Retinal pigment epithelial cell (primary cell): Measurements from ENCODE around the gene ZNF750.

Experiments used
- DNase-seq: peaks from one replicate; pipeline ENCODE4 v3.0.0-alpha.2; 2010; ENCODE audit warnings: low read depth
- H3K4me3 ChIP-seq: 2 replicates; pipeline ENCODE4 v1.5.1; 2011; ENCODE audit warnings: mild to moderate bottlenecking, low read length, control low read depth, moderate library complexity
- TF ChIP-seq, protein P1 (sequence below): conservative IDR thresholded peaks from 2 replicates; pipeline ENCODE4 v1.5.1; 2011; ENCODE audit warnings: low read depth, low read length, control low read depth, inconsistent platforms

ZNF750 gene

DNA sequence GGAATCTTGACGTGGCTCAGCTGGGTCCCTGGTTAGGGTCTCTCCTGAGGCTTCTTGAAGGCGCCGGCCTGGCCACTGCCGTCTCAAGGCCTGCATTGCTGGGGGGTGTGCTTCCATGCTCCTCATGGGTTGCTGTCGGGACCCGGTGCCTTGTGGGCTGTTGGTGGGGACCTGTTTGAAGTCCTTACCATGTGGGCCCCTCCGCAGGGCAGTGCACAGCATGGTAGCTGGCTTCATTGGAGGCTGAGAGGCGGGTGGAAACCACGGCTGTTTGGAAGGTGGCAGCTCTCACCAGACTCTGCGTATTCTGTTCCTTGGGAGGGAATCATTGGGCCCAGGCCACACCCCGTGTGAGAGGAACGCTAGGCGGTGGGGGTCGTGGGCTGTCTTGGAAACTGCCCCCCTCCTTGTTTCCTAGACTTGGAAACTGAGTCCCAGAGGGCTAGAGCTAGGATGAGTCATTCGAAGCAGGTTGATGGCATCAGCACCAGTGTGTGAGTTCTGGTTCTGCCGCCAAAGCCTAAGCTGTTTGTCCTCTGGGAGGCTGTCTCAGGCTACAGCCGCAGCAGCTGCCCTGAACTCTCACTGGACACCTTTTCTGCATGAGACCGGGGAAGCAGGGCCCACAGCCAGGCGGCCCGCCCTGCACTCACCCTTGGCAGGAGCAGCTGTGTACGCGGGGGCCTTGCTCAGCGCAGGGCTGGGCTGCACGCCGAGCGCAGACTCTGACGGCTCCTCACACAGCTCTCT is 35.2 kb downstream of the ZNF750 start:
- DNase-seq = no peak
- TF ChIP-seq, protein P1, sequence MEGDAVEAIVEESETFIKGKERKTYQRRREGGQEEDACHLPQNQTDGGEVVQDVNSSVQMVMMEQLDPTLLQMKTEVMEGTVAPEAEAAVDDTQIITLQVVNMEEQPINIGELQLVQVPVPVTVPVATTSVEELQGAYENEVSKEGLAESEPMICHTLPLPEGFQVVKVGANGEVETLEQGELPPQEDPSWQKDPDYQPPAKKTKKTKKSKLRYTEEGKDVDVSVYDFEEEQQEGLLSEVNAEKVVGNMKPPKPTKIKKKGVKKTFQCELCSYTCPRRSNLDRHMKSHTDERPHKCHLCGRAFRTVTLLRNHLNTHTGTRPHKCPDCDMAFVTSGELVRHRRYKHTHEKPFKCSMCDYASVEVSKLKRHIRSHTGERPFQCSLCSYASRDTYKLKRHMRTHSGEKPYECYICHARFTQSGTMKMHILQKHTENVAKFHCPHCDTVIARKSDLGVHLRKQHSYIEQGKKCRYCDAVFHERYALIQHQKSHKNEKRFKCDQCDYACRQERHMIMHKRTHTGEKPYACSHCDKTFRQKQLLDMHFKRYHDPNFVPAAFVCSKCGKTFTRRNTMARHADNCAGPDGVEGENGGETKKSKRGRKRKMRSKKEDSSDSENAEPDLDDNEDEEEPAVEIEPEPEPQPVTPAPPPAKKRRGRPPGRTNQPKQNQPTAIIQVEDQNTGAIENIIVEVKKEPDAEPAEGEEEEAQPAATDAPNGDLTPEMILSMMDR = no peak
- H3K4me3 ChIP-seq = no peak overlapping the region

DNA sequence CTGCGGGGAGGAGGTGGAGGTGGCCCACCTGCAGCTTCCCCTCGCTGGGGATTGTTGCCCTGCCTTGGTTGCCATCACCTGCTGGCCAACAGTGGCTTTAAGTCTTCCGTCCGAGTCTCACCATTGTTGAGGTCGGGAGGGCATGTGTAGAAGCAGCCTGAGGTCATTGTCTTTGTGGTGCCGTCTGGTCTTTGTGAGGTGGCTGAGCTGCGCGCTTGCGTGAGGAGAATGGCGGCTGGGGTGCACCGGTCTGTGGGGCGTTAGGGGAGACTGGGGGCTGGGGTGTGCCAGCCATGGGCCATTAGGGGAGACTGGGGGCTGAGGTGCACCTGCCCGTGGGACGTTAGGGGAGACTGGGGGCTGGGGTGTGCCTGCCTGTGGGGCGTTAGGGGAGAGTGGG is 36.2 kb downstream of the ZNF750 start:
- no peak overlapping the region for H3K4me3 ChIP-seq
- no peak for DNase-seq
- TF ChIP-seq, protein P1 = no peak

DNA sequence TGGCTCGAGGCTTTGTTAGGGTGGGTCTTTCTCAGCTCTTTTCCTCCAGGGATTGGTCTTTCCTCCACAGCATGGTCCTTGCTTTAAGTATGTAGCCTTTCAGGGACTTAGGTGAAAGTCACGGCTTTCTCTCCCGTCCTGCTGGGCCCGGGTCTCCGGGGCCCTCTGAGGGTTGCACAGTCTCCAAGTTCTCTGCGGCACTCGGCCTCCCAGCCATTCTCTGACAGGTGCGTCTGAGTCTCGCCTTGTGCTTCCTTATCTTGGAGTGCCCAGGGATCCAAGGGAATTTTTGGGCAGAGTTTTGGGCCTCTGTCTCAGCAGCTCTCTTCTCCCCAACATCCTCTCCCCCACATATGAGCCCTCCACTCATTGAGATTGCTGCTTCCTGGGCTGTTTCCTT is 36.6 kb downstream of the ZNF750 start:
- no peak overlapping the region for H3K4me3 ChIP-seq
- DNase-seq = no peak
- TF ChIP-seq, protein P1 = no peak

DNA sequence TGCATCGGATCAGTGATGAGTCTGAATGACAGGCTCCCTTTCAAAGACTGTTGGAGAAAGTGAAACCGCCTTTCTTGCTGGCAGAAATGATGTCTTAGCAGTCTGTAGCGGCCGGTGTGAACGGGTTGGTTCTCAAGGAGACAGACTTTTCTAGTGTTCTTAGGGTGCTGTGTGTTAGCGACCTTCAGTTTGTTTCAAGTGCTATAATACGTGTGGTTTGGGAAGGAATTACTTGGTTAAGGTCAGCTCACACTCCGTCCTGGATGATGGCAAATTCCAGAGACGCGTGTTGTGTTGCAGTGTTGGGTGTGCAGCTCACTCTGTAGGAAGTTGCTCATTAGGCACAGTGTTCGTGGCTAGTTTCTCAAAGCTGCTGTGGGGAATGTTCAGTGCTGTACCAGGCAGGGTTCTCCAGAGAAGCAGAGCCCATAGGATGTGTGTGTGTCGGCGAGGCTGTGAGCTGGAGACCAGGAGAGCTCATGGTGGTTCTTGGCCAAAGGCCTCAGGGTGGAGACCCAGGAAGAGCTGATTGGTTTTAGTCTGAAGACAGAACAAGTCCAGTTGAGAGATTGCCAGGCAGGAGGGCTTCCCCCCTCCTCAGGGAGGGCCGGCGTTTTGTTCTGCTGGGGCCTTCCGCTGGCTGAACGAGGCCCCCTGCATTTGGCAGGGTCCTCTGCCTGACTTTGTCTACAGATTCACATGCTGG is 37.6 kb downstream of the ZNF750 start:
- DNase-seq = no peak
- TF ChIP-seq, protein P1 = no peak

DNA sequence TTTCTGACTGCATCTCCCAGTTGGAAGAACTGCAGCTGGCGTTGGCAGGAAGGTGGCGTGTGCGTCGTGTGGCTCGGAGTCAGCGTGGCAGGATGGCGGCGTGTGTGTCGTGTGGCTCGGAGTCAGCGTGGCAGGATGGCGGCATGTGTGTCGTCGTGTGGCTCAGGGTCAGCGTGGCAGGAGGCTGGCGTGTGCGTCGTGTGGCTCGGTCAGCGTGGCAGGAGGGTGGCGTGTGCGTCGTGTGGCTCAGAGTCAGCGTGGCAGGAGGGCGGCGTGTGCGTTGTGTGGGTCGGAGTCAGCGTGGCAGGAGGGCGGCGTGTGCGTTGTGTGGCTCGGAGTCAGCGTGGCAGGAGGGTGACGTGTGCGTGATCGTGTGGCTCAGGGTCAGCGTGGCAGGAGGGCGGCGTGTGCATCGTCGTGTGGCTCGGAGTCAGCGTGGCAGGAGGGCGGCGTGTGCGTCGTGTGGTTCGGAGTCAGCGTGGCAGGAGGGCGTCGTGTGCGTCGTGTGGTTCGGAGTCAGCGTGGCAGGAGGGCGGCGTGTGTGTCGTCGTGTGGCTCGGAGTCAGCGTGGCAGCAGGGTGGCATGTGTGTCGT is 38.3 kb downstream of the ZNF750 start:
- no peak for DNase-seq
- TF ChIP-seq, protein P1 = no peak
- no peak overlapping the region for H3K4me3 ChIP-seq

More for the DNA sequence above, 37.6 kb downstream of the ZNF750 start:
- H3K4me3 ChIP-seq = no peak overlapping the region

DNA sequence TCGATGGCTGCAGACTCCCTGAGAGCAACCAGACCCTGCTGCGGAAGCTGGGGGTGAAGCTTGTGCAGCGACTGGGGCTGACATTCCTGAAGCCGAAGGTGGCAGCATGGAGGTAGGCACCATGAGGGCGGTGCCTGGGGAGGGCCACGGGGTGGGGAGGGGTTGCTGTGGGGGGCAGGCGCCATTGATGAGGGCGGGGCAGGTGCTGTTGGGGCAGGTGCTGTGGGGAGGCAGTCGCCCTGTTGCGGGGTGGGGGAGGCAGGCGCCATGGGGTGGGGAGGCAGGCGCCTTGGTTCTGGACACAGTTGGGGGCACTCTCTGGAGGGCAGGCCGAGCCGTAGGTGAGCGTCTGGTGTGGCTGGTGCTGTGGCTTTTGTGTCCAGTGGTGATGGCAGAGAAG is 38.9 kb downstream of the ZNF750 start:
- DNase-seq = no peak

More for the DNA sequence above, 38.9 kb downstream of the ZNF750 start:
- TF ChIP-seq, protein P1 = no peak
- no peak overlapping the region for H3K4me3 ChIP-seq
